ENCODE measurements around the gene GFI1.

The GFI1 gene

GRCh38 chr1:92476071-92476631 is 10.6 kb downstream of the GFI1 start:
- no peak for FAIRE-seq

GRCh38 chr1:92475029-92475428 is 11.7 kb downstream of the GFI1 start:
- TF ChIP-seq CTCF (IDR thresholded peaks at IDR 0.05; ENCODE audit: insufficient read depth, missing control alignments) = no peak
- FAIRE-seq (no peak), DNase-seq (ENCODE audit: insufficient read length, low spot score) (no peak)

More at GRCh38 chr1:92476071-92476631, 10.6 kb downstream of the GFI1 start:
- TF ChIP-seq CTCF (IDR thresholded peaks at IDR 0.05; ENCODE audit: insufficient read depth, missing control alignments) = no peak
- DNase-seq (ENCODE audit: insufficient read length, low spot score) = no peak

- no peak for FAIRE-seq
- no peak for TF ChIP-seq CTCF (IDR thresholded peaks at IDR 0.05; ENCODE audit: insufficient read depth, missing control alignments)
These were observed 12.8 kb downstream of the GFI1 start for GRCh38 chr1:92473781-92474495.

GRCh38 chr1:92470216-92470615 is 16.5 kb downstream of the GFI1 start:
- no peak for TF ChIP-seq CTCF (IDR thresholded peaks at IDR 0.05; ENCODE audit: insufficient read depth, missing control alignments)
- DNase-seq (ENCODE audit: insufficient read length, low spot score) (no peak), FAIRE-seq (no peak)

More at GRCh38 chr1:92473781-92474495, 12.8 kb downstream of the GFI1 start:
- DNase-seq (ENCODE audit: insufficient read length, low spot score) = no peak

- no peak for FAIRE-seq
- DNase-seq (ENCODE audit: insufficient read length, low spot score) = no peak
- no peak for TF ChIP-seq CTCF (IDR thresholded peaks at IDR 0.05; ENCODE audit: insufficient read depth, missing control alignments)
These were observed 19.9 kb downstream of the GFI1 start for GRCh38 chr1:92466683-92467352.

GRCh38 chr1:92465256-92465647 is 21.5 kb downstream of the GFI1 start:
- no peak for FAIRE-seq
- no peak for TF ChIP-seq CTCF (IDR thresholded peaks at IDR 0.05; ENCODE audit: insufficient read depth, missing control alignments)
- DNase-seq (ENCODE audit: insufficient read length, low spot score) = no peak

All from D721Med (cell line).